Neuronal stem cell (in vitro differentiated cells): Measurements from ENCODE around the gene DLX4.
A peak's percentile ranks its signal among the peaks of the same experiment; 100 is the strongest.

Source experiments
- DNase-seq: peaks from one replicate; pipeline ENCODE4 v3.0.0-alpha.2; 2013; ENCODE audit warnings: low spot score
- H2AFZ ChIP-seq: one replicate; pipeline ENCODE4 v1.6.1; 2013; ENCODE audit warnings: mild to moderate bottlenecking, low read length, inconsistent platforms
- H2AK5ac ChIP-seq: 2 replicates; pipeline ENCODE4 v1.6.1; 2013; ENCODE audit warnings: low read depth, mild to moderate bottlenecking, inconsistent platforms, low read length, moderate library complexity, mixed read lengths
- H2BK120ac ChIP-seq: 2 replicates; pipeline ENCODE4 v1.6.1; 2013; ENCODE audit warnings: low read depth, mild to moderate bottlenecking, inconsistent platforms, low read length, moderate library complexity, mixed read lengths
- H2BK12ac ChIP-seq: one replicate; pipeline ENCODE4 v1.6.1; 2013; ENCODE audit warnings: low read length, inconsistent platforms
- H2BK15ac ChIP-seq: 2 replicates; pipeline ENCODE4 v1.6.1; 2013; ENCODE audit warnings: mild to moderate bottlenecking, low read length, inconsistent platforms, mixed read lengths
- H2BK5ac ChIP-seq: one replicate; pipeline ENCODE4 v1.6.1; 2013; ENCODE audit warnings: inconsistent platforms, mild to moderate bottlenecking, low read length, moderate library complexity
- H3K14ac ChIP-seq: one replicate; pipeline ENCODE4 v1.6.1; 2013; ENCODE audit warnings: low read length, inconsistent platforms
- H3K18ac ChIP-seq: 2 replicates; pipeline ENCODE4 v1.6.1; 2013; ENCODE audit warnings: low read length, inconsistent platforms
- H3K23ac ChIP-seq: 2 replicates; pipeline ENCODE4 v1.6.1; 2013; ENCODE audit warnings: low read depth, mild to moderate bottlenecking, mixed read lengths, low read length, inconsistent platforms; ENCODE audit not compliant: poor library complexity
- H3K27ac ChIP-seq: replicated peaks from 3 replicates; pipeline ENCODE4 v1.5.1; 2013; ENCODE audit warnings: low read length, inconsistent platforms
- H3K27me3 ChIP-seq, 3 experiments: 2 replicates each; pipeline ENCODE4 v1.6.1; 2013; ENCODE audit warnings: low read length in 3 of 3, mild to moderate bottlenecking in 2 of 3, inconsistent platforms in 1 of 3, low read depth in 1 of 3, mixed read lengths in 1 of 3, moderate library complexity in 1 of 3; ENCODE audit not compliant: control insufficient read depth in 3 of 3, insufficient read depth in 3 of 3
- H3K36me3 ChIP-seq, 2 donors: replicated peaks in 1 of 2; 2 replicates each; pipeline ENCODE4 v1.6.1; 2013; ENCODE audit warnings: low read length in 2 of 2; ENCODE audit not compliant: control insufficient read depth in 2 of 2, insufficient read depth in 2 of 2
- H3K4ac ChIP-seq: 2 replicates; pipeline ENCODE4 v1.6.1; 2013; ENCODE audit warnings: inconsistent platforms, mild to moderate bottlenecking, low read length, moderate library complexity
- H3K4me1 ChIP-seq, 2 donors: 1 replicate in 1 of 2; 2 replicates in 1 of 2; pipeline ENCODE4 v1.6.1; 2013; ENCODE audit warnings: low read length in 2 of 2, low read depth in 1 of 2; ENCODE audit not compliant: control insufficient read depth in 2 of 2, insufficient read depth in 1 of 2
- H3K4me2 ChIP-seq: one replicate; pipeline ENCODE4 v1.6.1; 2013; ENCODE audit warnings: mild to moderate bottlenecking, low read length, inconsistent platforms; ENCODE audit not compliant: insufficient read depth, poor library complexity, severe bottlenecking
- H3K4me3 ChIP-seq, 2 donors: 2 replicates each; pipeline ENCODE4 v1.5.1; 2013; ENCODE audit warnings: low read length in 2 of 2, mild to moderate bottlenecking in 2 of 2, inconsistent platforms in 1 of 2, moderate library complexity in 1 of 2
- H3K79me1 ChIP-seq: one replicate; pipeline ENCODE4 v1.6.1; 2013; ENCODE audit warnings: low read depth, mild to moderate bottlenecking, inconsistent platforms, low read length, moderate library complexity
- H3K9ac ChIP-seq: one replicate; pipeline ENCODE4 v1.6.1; 2013; ENCODE audit warnings: mild to moderate bottlenecking, low read depth, low read length, inconsistent platforms; ENCODE audit not compliant: poor library complexity
- H3K9me3 ChIP-seq, 2 donors: replicated peaks in 1 of 2; 2 replicates each; pipeline versions ENCODE3 to v1.6.1; 2013; ENCODE audit warnings: low read length in 2 of 2, mild to moderate bottlenecking in 2 of 2, inconsistent platforms in 1 of 2, low read depth in 1 of 2, mixed read lengths in 1 of 2, moderate library complexity in 1 of 2; ENCODE audit not compliant: control insufficient read depth in 2 of 2, insufficient read depth in 1 of 2
- H4K8ac ChIP-seq: one replicate; pipeline ENCODE4 v1.6.1; 2013; ENCODE audit warnings: low read depth, mild to moderate bottlenecking, inconsistent platforms, low read length, moderate library complexity
- H4K91ac ChIP-seq: one replicate; pipeline ENCODE4 v1.6.1; 2013; ENCODE audit warnings: low read length, low read depth, mild to moderate bottlenecking, inconsistent platforms; ENCODE audit not compliant: poor library complexity
- WGBS, 2 donors: extraction: QIAGEN DNeasy Blood & Tissue Kit; methylation state at CpG; one replicate each; pipeline ENCODE4 v1.1.7; 2013; ENCODE audit warnings: missing lambda C conversion rate in 2 of 2, mixed read lengths in 1 of 2; ENCODE audit not compliant: insufficient read length in 2 of 2, insufficient replicate concordance in 1 of 2; ENCODE audit errors: extremely low coverage in 2 of 2; 5-methylcytosine and 5-hydroxymethylcytosine counted together

Gene DLX4

GRCh38 chr17:49990331-49990730, 21.3 kb downstream of the DLX4 start:
- H2BK15ac ChIP-seq: no peak overlapping the region
- no peak overlapping the region for H2BK5ac ChIP-seq
- H3K23ac ChIP-seq: no peak overlapping the region
- no peak overlapping the region for H3K14ac ChIP-seq
- no peaks in the 10 kb centered on the region for H3K79me1 ChIP-seq
- H3K9me3 ChIP-seq: peaks cover 8 to 11% of the 10 kb centered on the region in 2 donors
- no peak overlapping the region for H2AK5ac ChIP-seq
- H3K4me2 ChIP-seq: no peak overlapping the region
- H2BK12ac ChIP-seq: no peak overlapping the region
- H3K9ac ChIP-seq: no peak overlapping the region
- WGBS, 2 donors: no CpG with 5 or more reads among the region's 3 CpGs
- H4K8ac ChIP-seq: no peak overlapping the region
- DNase-seq: no peak
- peaks cover 18 to 96% (median 62%) of the 10 kb centered on the region in 3 experiments for H3K27me3 ChIP-seq
- no peak overlapping the region for H3K4ac ChIP-seq
- no peak overlapping the region for H3K27ac ChIP-seq
- peaks cover 6 to 19% of the 10 kb centered on the region in 2 donors for H3K4me1 ChIP-seq
- no peak overlapping the region for H3K4me3 ChIP-seq
- no peak overlapping the region for H2AFZ ChIP-seq
- no peaks in the 10 kb centered on the region for H3K36me3 ChIP-seq
- no peak overlapping the region for H4K91ac ChIP-seq
- H2BK120ac ChIP-seq: no peak overlapping the region
- no peak overlapping the region for H3K18ac ChIP-seq

- H3K9ac ChIP-seq: no peak overlapping the region
Observed at GRCh38 chr17:49990921-49991320, 21.9 kb downstream of the DLX4 start.

GRCh38 chr17:49991409-49991808, 22.4 kb downstream of the DLX4 start:
- H3K4ac ChIP-seq: no peak overlapping the region
- peak overlapping the region; percentile 49 for H2BK15ac ChIP-seq
- H2AK5ac ChIP-seq: peak overlapping the region; percentile 77
- H3K27ac ChIP-seq: no peak overlapping the region
- no peak overlapping the region for H3K9ac ChIP-seq
- no peak overlapping the region for H2BK120ac ChIP-seq
- no peak overlapping the region for H3K18ac ChIP-seq
- H3K27me3 ChIP-seq: peaks cover 21 to 99% (median 72%) of the 10 kb centered on the region in 3 experiments
- H3K4me1 ChIP-seq: peaks cover 6 to 27% of the 10 kb centered on the region in 2 donors
- no CpG with 5 or more reads among the region's 14 CpGs for WGBS, 2 donors
- peak overlapping the region; percentile 61 for H2BK12ac ChIP-seq
- no peak overlapping the region for H3K4me2 ChIP-seq
- H4K91ac ChIP-seq: no peak overlapping the region
- DNase-seq: no peak
- no peak overlapping the region for H2AFZ ChIP-seq
- no peak overlapping the region for H3K4me3 ChIP-seq
- H3K14ac ChIP-seq: peak overlapping the region; percentile 41
- no peaks in the 10 kb centered on the region for H3K79me1 ChIP-seq
- peak overlapping the region; percentile 34 for H3K23ac ChIP-seq
- H4K8ac ChIP-seq: no peak overlapping the region
- H3K36me3 ChIP-seq: no peaks in the 10 kb centered on the region
- peaks cover 8 to 11% of the 10 kb centered on the region in 2 donors for H3K9me3 ChIP-seq
- H2BK5ac ChIP-seq: peak overlapping the region; percentile 20

More at GRCh38 chr17:49990921-49991320, 21.9 kb downstream of the DLX4 start:
- Histone ChIP-seq H4K91ac (no peak overlapping the region), H2BK15ac (peak overlapping the region; percentile 49), H3K4me1 (peaks cover 6 to 23% of the 10 kb centered on the region in 2 donors), H3K27ac (no peak overlapping the region), H2BK12ac (no peak overlapping the region), H2AFZ (no peak overlapping the region), H3K9me3 (peaks cover 8 to 11% of the 10 kb centered on the region in 2 donors), H3K4ac (no peak overlapping the region), H3K18ac (no peak overlapping the region), H2AK5ac (peak overlapping the region; percentile 77), H3K4me2 (no peak overlapping the region), H2BK5ac (no peak overlapping the region), H3K27me3 (peaks cover 19 to 99% (median 67%) of the 10 kb centered on the region in 3 experiments), H2BK120ac (no peak overlapping the region), H3K36me3 (no peaks in the 10 kb centered on the region), H3K14ac (no peak overlapping the region), H3K4me3 (no peak overlapping the region), H3K79me1 (no peaks in the 10 kb centered on the region), H3K23ac (peak overlapping the region; percentile 34), H4K8ac (no peak overlapping the region)
- no peak for DNase-seq
- WGBS, 2 donors: no CpG with 5 or more reads among the region's 8 CpGs

- H3K27ac ChIP-seq: no peak overlapping the region
- no peak for DNase-seq
Observed at GRCh38 chr17:49992191-49992932, 23.4 kb downstream of the DLX4 start.

More at GRCh38 chr17:49992191-49992932, 23.4 kb downstream of the DLX4 start:
- H2AFZ ChIP-seq: no peak overlapping the region
- H3K9ac ChIP-seq: no peak overlapping the region
- no peak overlapping the region for H2BK120ac ChIP-seq
- no peak overlapping the region for H3K4me2 ChIP-seq
- H3K36me3 ChIP-seq: no peaks in the 10 kb centered on the region
- H2AK5ac ChIP-seq: no peak overlapping the region
- H3K27me3 ChIP-seq: peaks cover 21 to 98% (median 80%) of the 10 kb centered on the region in 3 experiments
- no peak overlapping the region for H2BK5ac ChIP-seq
- no peak overlapping the region for H4K91ac ChIP-seq
- WGBS, 2 donors: no CpG with 5 or more reads among the region's 13 CpGs
- peak overlapping the region in 1 of 2 donors; percentile 53 for H3K4me3 ChIP-seq
- no peak overlapping the region for H3K23ac ChIP-seq
- no peak overlapping the region for H3K4ac ChIP-seq
- no peaks in the 10 kb centered on the region for H3K79me1 ChIP-seq
- H2BK15ac ChIP-seq: no peak overlapping the region
- H3K9me3 ChIP-seq: peaks cover 8 to 11% of the 10 kb centered on the region in 2 donors
- H2BK12ac ChIP-seq: no peak overlapping the region
- H3K4me1 ChIP-seq: peaks cover 6 to 27% of the 10 kb centered on the region in 2 donors
- no peak overlapping the region for H3K18ac ChIP-seq
- H4K8ac ChIP-seq: no peak overlapping the region
- no peak overlapping the region for H3K14ac ChIP-seq
